OCI-LY1 (cell line): ENCODE results near the gene FRMD6.

ENCODE experiments used
- H2AFZ ChIP-seq: fragments of 200-600 bp; sonication (generic), shearing (Covaris generic); 2 replicates; pipeline ENCODE4 v1.6.0; 2014; ENCODE audit warnings: antibody characterized with exemption, mild to moderate bottlenecking, low read length
- H3F3A ChIP-seq: fragments of 200-600 bp; sonication (generic), shearing (Covaris generic); 2 replicates; pipeline ENCODE4 v1.6.0; 2014; ENCODE audit warnings: mild to moderate bottlenecking, antibody characterized with exemption, low read length, moderate library complexity; ENCODE audit not compliant: insufficient read depth
- H3K27ac ChIP-seq: fragments of 200-600 bp; sonication (generic); 2 replicates; pipeline ENCODE4 v1.5.1; 2014; ENCODE audit warnings: low read length, mixed run types, mild to moderate bottlenecking, low read depth; ENCODE audit not compliant: poor library complexity, severe bottlenecking
- H3K27me3 ChIP-seq: fragments of 200-600 bp; sonication (generic); 2 replicates; pipeline ENCODE4 v1.6.0; 2014; ENCODE audit warnings: antibody characterized with exemption, mild to moderate bottlenecking, low read length, moderate library complexity; ENCODE audit not compliant: insufficient read depth
- H3K36me3 ChIP-seq: fragments of 200-600 bp; sonication (generic); 2 replicates; pipeline ENCODE4 v1.6.1; 2014; ENCODE audit warnings: mild to moderate bottlenecking, antibody characterized with exemption, low read length, moderate library complexity, mixed read lengths; ENCODE audit not compliant: insufficient read depth
- H3K4me1 ChIP-seq: fragments of 200-600 bp; sonication (generic); 2 replicates; pipeline ENCODE4 v1.5.1; 2014; ENCODE audit warnings: mild to moderate bottlenecking, low read length, moderate library complexity; ENCODE audit not compliant: insufficient read depth, severe bottlenecking
- H3K4me2 ChIP-seq: fragments of 200-600 bp; sonication (generic), shearing (Covaris generic); 2 replicates; pipeline ENCODE4 v1.6.1; 2014; ENCODE audit warnings: low read length
- H3K4me3 ChIP-seq: fragments of 200-600 bp; sonication (generic); 2 replicates; pipeline ENCODE4 v1.5.1; 2014; ENCODE audit warnings: low read length, low read depth, mild to moderate bottlenecking, mixed read lengths; ENCODE audit not compliant: poor library complexity, severe bottlenecking
- H3K79me2 ChIP-seq: fragments of 200-600 bp; shearing (Covaris generic); 2 replicates; pipeline ENCODE4 v1.6.1; 2016; ENCODE audit warnings: mixed run types, low read length, mixed read lengths; ENCODE audit not compliant: insufficient read depth
- H3K9ac ChIP-seq: fragments of 200-600 bp; sonication (generic), shearing (Covaris generic); 2 replicates; pipeline ENCODE4 v1.6.1; 2014; ENCODE audit warnings: mild to moderate bottlenecking, low read length, mixed read lengths
- H3K9me2 ChIP-seq: fragments of 200-600 bp; sonication (generic), shearing (Covaris generic); 2 replicates; pipeline ENCODE4 v1.6.1; 2014; ENCODE audit warnings: low read depth, mild to moderate bottlenecking, low read length, mixed read lengths
- H3K9me3 ChIP-seq: fragments of 200-600 bp; shearing (Covaris generic); 2 replicates; pipeline ENCODE4 v1.6.1; 2014; ENCODE audit warnings: low read length, mixed read lengths
- H4K20me1 ChIP-seq: fragments of 200-600 bp; sonication (generic), shearing (Covaris generic); 2 replicates; pipeline ENCODE4 v1.6.0; 2016; ENCODE audit warnings: mild to moderate bottlenecking, low read length; ENCODE audit not compliant: insufficient read depth
- EZH2 ChIP-seq: fragments of 200-600 bp; sonication (generic), shearing (Covaris generic); IDR thresholded peaks from 2 replicates; pipeline ENCODE4 v1.8.0; 2017; ENCODE audit warnings: borderline replicate concordance, mixed run types, mild to moderate bottlenecking, antibody characterized with exemption, low read length, moderate library complexity, mixed read lengths
- TF ChIP-seq, protein P1 (sequence below): fragments of 200-600 bp; sonication (generic), shearing (Covaris generic); IDR thresholded peaks from 2 replicates; pipeline ENCODE4 v1.5.1; 2017; ENCODE audit warnings: mild to moderate bottlenecking, antibody characterized with exemption, low read length, moderate library complexity, mixed read lengths

FRMD6 gene

DNA sequence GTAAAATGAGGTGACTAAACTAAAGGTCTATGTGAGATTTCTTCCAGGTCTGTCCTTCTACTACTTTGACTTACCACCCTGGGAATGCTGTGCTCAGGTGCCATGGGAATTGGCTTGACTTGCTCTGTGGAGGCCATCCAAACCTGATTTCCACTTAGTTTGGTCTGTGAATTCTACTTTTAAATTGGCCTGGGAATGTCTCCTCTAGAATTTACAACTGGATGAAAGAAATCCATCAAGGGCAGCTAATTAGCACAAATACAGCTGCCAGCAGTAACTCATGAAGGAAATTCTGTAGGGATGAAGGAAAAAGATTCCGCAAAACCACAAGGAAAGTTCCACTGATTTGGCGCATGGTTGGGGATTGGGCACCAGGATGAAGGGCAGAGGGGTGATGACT is 31.7 kb upstream of the FRMD6 start:
- Histone ChIP-seq H3K4me2 (no peak overlapping the region), H2AFZ (no peak overlapping the region), H3K4me1 (no peaks in the 10 kb centered on the region), H3K27ac (no peak overlapping the region), H3K9ac (no peak overlapping the region), H4K20me1 (no peaks in the 10 kb centered on the region), H3K27me3 (no peaks in the 10 kb centered on the region), H3K79me2 (no peaks in the 10 kb centered on the region), H3K9me2 (no peaks in the 10 kb centered on the region), H3K36me3 (no peaks in the 10 kb centered on the region), H3K9me3 (no peaks in the 10 kb centered on the region), H3F3A (no peaks in the 10 kb centered on the region), H3K4me3 (no peak overlapping the region)
- TF ChIP-seq, protein P1, sequence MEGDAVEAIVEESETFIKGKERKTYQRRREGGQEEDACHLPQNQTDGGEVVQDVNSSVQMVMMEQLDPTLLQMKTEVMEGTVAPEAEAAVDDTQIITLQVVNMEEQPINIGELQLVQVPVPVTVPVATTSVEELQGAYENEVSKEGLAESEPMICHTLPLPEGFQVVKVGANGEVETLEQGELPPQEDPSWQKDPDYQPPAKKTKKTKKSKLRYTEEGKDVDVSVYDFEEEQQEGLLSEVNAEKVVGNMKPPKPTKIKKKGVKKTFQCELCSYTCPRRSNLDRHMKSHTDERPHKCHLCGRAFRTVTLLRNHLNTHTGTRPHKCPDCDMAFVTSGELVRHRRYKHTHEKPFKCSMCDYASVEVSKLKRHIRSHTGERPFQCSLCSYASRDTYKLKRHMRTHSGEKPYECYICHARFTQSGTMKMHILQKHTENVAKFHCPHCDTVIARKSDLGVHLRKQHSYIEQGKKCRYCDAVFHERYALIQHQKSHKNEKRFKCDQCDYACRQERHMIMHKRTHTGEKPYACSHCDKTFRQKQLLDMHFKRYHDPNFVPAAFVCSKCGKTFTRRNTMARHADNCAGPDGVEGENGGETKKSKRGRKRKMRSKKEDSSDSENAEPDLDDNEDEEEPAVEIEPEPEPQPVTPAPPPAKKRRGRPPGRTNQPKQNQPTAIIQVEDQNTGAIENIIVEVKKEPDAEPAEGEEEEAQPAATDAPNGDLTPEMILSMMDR = no peak
- TF ChIP-seq EZH2 = no peak

DNA sequence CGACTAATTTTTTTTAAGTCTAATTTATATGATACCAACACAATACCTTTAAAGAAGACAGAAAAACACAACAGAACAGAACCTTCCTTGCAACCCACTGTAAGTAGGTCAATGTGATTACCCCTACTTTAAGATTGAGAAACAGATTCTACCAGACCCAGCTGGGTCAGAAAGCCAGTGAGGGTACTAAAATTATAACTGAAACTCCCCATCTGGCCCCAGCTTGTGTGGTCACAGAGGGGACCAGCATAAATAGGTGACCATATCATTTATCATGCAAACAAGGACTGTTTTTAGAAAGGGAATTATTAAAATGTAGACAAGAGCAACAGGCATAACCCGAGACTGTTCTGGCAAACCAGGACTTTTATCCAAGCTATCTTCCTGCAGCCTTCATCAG is 30.1 kb upstream of the FRMD6 start:
- Histone ChIP-seq H3K27me3 (no peaks in the 10 kb centered on the region), H3K9ac (no peak overlapping the region), H3K36me3 (no peaks in the 10 kb centered on the region), H3K4me3 (no peak overlapping the region), H3K4me2 (no peak overlapping the region), H3K27ac (no peak overlapping the region), H3F3A (no peaks in the 10 kb centered on the region), H2AFZ (no peak overlapping the region), H3K9me3 (no peaks in the 10 kb centered on the region), H3K4me1 (no peaks in the 10 kb centered on the region), H3K9me2 (no peaks in the 10 kb centered on the region), H4K20me1 (no peaks in the 10 kb centered on the region), H3K79me2 (no peaks in the 10 kb centered on the region)
- TF ChIP-seq, protein P1 = no peak
- TF ChIP-seq EZH2 = no peak

DNA sequence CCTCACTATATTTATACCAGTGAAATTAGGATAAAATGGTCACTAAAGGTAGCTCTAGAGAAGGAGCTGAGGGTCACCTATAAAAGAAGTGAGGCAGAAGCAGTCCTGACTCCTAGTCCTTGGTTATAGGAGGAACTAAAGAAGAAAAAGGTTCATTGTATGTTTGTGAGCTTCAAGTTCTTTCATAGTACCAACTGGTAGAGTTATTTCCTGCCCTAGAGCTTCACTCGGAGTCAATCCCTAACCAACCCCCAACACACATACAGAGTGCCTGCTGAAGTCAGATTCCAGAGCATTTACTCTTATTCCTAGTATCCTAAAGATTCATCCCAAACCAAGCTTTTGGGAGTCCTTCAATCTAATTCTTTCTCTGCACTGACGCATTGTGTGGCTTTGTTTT is 29.3 kb upstream of the FRMD6 start:
- Histone ChIP-seq H3K27me3 (no peaks in the 10 kb centered on the region), H3K9ac (no peak overlapping the region), H3K36me3 (no peaks in the 10 kb centered on the region), H3K4me3 (no peak overlapping the region), H3K4me2 (no peak overlapping the region), H2AFZ (no peak overlapping the region), H3K9me3 (no peaks in the 10 kb centered on the region), H3K27ac (no peak overlapping the region), H3K9me2 (no peaks in the 10 kb centered on the region), H3K4me1 (no peaks in the 10 kb centered on the region), H3F3A (no peaks in the 10 kb centered on the region), H3K79me2 (no peaks in the 10 kb centered on the region), H4K20me1 (no peaks in the 10 kb centered on the region)
- TF ChIP-seq, protein P1 = no peak
- TF ChIP-seq EZH2 = no peak
